Nephron progenitor cell (in vitro differentiated cells): ENCODE results near the gene PSRC1.
A peak's percentile ranks its signal among the peaks of the same experiment; 100 is the strongest.

ENCODE experiments used
- DNase-seq: peaks from one replicate; pipeline ENCODE4 v3.0.0; 2021
- H3K27ac Mint-ChIP-seq: 2 replicates; pipeline ENCODE4 v1.8.0; 2021; ENCODE audit warnings: mild to moderate bottlenecking, moderate library complexity, mixed read lengths
- H3K27me3 Mint-ChIP-seq: 2 replicates; pipeline ENCODE4 v1.8.0; 2021; ENCODE audit warnings: mild to moderate bottlenecking, low read depth, mixed read lengths; ENCODE audit not compliant: poor library complexity
- H3K36me3 Mint-ChIP-seq: 2 replicates; pipeline ENCODE4 v1.8.0; 2021; ENCODE audit warnings: low read depth, mixed read lengths
- H3K4me1 Mint-ChIP-seq: 2 replicates; pipeline ENCODE4 v1.8.0; 2021; ENCODE audit warnings: mixed read lengths
- H3K4me3 Mint-ChIP-seq: 2 replicates; pipeline ENCODE4 v1.8.0; 2021; ENCODE audit warnings: mild to moderate bottlenecking, moderate library complexity, mixed read lengths
- H3K9me3 Mint-ChIP-seq: 2 replicates; pipeline ENCODE4 v1.8.0; 2021; ENCODE audit warnings: mild to moderate bottlenecking, moderate library complexity, mixed read lengths
- TF ChIP-seq, protein P1 (sequence below): fragments of 200-600 bp; sonication (generic); IDR thresholded peaks from 2 replicates; pipeline ENCODE4 v1.5.0; 2021; ENCODE audit warnings: antibody characterized with exemption

PSRC1 gene

GRCh38 chr1:109248797-109249629 lies 33.9 kb downstream of the PSRC1 start, which contains the start of gene CELSR2:
TSS of gene CELSR2 (plus strand) at chr1:109249539. CDS start at chr1:109250080, 541 bp downstream.
- H3K36me3 Mint-ChIP-seq, result peaks cover 23% of the 10 kb centered on the region
- DNase-seq, result peak; percentile 82
- H3K4me3 Mint-ChIP-seq, result peak within 1 kb of the TSS; percentile 67
- H3K27me3 Mint-ChIP-seq, result peaks cover 28% of the 10 kb centered on the region
- TF ChIP-seq, protein P1, sequence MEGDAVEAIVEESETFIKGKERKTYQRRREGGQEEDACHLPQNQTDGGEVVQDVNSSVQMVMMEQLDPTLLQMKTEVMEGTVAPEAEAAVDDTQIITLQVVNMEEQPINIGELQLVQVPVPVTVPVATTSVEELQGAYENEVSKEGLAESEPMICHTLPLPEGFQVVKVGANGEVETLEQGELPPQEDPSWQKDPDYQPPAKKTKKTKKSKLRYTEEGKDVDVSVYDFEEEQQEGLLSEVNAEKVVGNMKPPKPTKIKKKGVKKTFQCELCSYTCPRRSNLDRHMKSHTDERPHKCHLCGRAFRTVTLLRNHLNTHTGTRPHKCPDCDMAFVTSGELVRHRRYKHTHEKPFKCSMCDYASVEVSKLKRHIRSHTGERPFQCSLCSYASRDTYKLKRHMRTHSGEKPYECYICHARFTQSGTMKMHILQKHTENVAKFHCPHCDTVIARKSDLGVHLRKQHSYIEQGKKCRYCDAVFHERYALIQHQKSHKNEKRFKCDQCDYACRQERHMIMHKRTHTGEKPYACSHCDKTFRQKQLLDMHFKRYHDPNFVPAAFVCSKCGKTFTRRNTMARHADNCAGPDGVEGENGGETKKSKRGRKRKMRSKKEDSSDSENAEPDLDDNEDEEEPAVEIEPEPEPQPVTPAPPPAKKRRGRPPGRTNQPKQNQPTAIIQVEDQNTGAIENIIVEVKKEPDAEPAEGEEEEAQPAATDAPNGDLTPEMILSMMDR, result no peak
- peaks cover 40% of the 10 kb centered on the region for H3K4me1 Mint-ChIP-seq
- H3K9me3 Mint-ChIP-seq, result peaks cover 20% of the 10 kb centered on the region
- no peak within 1 kb of the TSS for H3K27ac Mint-ChIP-seq

GRCh38 chr1:109248444-109248796 lies 34.5 kb downstream of the PSRC1 start:
- H3K4me3 Mint-ChIP-seq, result no peak overlapping the region
- H3K36me3 Mint-ChIP-seq, result peaks cover 23% of the 10 kb centered on the region
- H3K27ac Mint-ChIP-seq, result no peak overlapping the region
- TF ChIP-seq, protein P1, result no peak
- peaks cover 28% of the 10 kb centered on the region for H3K27me3 Mint-ChIP-seq
- peaks cover 34% of the 10 kb centered on the region for H3K4me1 Mint-ChIP-seq
- H3K9me3 Mint-ChIP-seq, result peaks cover 20% of the 10 kb centered on the region
- DNase-seq, result no peak

- H3K27ac Mint-ChIP-seq, result no peak overlapping the region
- TF ChIP-seq, protein P1, result no peak
- H3K4me1 Mint-ChIP-seq, result peaks cover 33% of the 10 kb centered on the region
- peaks cover 22% of the 10 kb centered on the region for H3K36me3 Mint-ChIP-seq
- H3K9me3 Mint-ChIP-seq, result peaks cover 20% of the 10 kb centered on the region
- DNase-seq, result no peak
- H3K27me3 Mint-ChIP-seq, result peaks cover 31% of the 10 kb centered on the region
- no peak overlapping the region for H3K4me3 Mint-ChIP-seq
These were observed 35.3 kb downstream of the PSRC1 start for GRCh38 chr1:109247401-109248365.

DNA sequence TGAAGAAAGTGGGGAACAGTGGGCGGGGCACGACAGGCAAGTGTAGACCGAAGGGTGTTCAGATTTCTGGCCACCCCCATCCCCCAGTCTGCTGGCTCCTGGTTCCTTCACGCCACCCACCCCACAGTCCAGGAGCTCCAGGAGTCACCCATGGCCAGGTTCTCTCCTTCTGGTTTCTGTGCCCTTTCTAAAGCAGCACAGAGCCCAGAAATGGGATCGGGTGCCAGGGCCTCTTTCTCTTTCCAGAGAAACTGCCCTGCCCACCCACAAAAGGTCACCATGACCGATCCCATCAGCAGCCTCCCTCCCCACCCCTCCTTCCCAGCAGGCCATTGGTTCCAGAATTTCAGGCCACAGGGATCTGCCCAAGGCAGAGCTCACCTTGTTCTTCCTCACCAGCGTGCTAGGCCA lies 36.8 kb downstream of the PSRC1 start:
- TF ChIP-seq, protein P1, result no peak
- H3K27me3 Mint-ChIP-seq, result peaks cover 26% of the 10 kb centered on the region
- peaks cover 6% of the 10 kb centered on the region for H3K9me3 Mint-ChIP-seq
- H3K27ac Mint-ChIP-seq, result no peak overlapping the region
- H3K4me1 Mint-ChIP-seq, result peaks cover 40% of the 10 kb centered on the region
- peaks cover 7% of the 10 kb centered on the region for H3K36me3 Mint-ChIP-seq
- no peak for DNase-seq
- H3K4me3 Mint-ChIP-seq, result no peak overlapping the region

DNA sequence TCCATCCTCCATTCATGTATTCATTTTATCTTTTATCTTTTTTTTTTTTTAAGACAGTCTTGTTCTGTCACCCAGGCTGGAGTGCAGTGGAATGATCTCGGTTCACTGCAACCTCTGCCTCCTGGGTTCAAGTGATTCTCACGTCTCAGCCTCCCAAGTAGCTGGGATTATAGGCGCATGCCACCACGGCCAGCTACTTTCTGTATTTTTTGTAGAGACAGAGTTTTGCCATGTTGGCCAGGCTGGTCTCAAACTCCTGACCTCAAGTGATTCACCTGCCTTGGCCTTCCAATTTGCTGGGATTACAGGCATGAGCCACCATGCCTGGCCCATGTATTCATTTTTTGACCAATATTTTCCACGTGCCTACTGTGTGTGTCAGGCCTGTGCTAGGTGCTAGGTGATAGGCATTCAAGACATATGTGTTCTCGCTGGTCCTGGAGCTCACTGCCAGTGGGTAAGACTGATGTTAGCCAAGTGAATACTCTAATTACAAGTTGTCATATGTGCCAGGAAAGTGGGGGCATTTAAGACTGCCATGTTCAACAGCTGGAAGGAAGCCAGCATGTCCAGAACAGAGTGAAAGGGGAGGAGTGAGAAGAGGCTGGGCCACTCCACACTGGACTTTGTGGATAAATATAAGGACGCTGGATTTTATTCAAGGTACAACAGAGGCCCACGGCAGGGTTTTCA lies 38.9 kb downstream of the PSRC1 start:
- H3K36me3 Mint-ChIP-seq, result no peaks in the 10 kb centered on the region
- H3K27ac Mint-ChIP-seq, result peak overlapping the region; percentile 34
- peaks cover 14% of the 10 kb centered on the region for H3K27me3 Mint-ChIP-seq
- TF ChIP-seq, protein P1, result no peak
- no peak for DNase-seq
- no peak overlapping the region for H3K4me3 Mint-ChIP-seq
- H3K9me3 Mint-ChIP-seq, result no peaks in the 10 kb centered on the region
- H3K4me1 Mint-ChIP-seq, result peaks cover 42% of the 10 kb centered on the region
